Stimulated activated naive CD4-positive, alpha-beta T cell treated with Interleukin-2 at 50 U/mL for 16 hours (primary cell): ENCODE measurements around the gene CAB39L.

Experiments used
- DNase-seq: peaks from one replicate; lab custom pipeline; 2025; lab: John Stamatoyannopoulos, UW

The CAB39L gene

DNA sequence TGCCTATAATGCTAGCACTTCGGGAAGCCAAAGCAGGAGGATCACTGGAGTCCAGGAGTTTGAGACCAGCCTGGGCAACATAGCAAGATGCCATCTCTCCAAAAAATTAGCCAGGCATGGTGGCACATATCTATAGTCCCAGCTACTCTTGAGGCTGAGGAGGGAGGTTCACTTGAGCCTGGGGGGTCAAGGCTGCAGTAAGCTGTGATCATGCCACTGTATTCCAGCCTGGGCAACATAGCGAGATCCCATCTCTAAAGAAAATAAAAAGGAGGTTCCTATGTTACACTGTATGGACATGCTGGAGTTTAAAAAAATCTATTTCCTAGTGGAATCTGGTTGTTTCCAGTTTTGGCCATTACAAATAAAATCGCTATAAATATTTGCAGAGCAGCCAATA lies 2.6 kb downstream of the CAB39L start:
- DNase-seq = no peak

DNA sequence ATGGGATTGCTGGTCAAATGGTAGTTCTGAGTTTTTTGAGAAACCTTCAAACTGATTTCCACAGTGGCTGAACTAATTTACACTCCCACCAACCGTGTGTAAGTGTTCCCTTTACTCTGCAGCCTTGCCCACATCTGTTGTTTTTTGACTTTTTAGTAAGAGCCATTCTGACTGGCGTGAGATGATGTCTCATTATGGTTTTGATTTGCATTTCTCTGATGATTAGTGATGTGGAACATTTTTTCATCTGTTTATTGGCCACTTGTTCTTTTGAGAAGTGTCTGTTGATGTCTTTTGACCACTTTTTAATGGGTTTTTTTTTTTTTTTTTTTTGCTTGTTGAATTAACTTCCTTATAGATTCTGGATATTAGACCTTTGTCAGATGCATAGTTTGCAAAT lies 4.3 kb downstream of the CAB39L start:
- no peak for DNase-seq

DNA sequence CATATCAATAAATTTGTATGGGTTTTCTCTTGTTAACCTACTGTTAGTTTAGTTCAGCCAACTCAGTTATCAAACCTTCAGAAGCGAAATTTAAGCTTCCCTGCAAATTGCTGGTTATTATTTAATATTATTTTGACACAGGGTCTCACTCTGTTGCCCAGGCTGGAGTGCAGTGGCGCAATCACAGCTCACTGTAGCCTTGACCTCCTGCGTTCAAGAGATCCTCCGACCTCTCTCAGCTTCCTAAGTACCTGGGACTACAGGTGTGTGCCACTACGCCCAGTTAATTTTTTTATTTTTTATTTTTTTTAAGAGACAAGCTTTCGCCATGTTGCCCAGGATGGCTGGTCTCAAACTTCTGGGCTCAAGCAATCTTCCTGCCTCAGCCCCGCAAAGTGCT lies 6.2 kb downstream of the CAB39L start:
- DNase-seq = no peak

DNA sequence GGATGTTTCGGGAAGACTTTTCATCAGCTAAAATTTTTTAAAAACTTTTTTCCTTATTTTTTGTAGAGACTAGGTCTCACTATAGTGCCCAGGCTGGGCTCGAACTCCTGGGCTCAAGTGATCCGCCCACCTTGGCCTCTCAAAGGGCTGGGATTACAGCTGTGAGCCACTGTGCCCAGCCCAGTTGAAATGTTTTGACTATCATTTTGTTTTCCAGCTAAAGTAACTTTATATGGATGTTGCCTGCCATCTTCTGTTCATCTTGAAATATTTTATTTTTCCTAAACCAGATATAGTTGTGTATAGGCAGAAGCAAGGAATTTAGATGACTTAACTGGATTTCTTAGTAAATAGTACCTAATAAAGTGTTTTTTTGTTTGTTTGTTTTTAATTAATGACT lies 7.0 kb downstream of the CAB39L start:
- DNase-seq = no peak

DNA sequence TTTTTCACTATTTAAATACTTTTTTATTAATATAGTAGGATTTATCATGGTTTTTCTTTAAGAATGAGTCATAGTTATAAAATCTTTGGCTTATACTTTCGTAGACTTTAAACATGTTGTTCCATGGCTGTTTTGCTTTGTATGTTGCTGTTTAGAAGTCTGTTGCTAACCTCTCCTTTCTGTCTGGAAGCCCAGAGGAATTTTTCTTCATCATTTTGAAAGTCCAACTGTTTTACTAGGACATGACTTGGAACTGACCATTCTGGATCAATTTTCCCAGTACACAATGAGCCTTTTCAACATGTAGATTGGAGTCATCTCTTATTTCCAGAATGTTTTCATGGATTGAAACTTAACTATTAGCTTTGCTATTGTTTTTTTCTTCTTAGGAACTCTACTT lies 7.9 kb downstream of the CAB39L start:
- no peak for DNase-seq

DNA sequence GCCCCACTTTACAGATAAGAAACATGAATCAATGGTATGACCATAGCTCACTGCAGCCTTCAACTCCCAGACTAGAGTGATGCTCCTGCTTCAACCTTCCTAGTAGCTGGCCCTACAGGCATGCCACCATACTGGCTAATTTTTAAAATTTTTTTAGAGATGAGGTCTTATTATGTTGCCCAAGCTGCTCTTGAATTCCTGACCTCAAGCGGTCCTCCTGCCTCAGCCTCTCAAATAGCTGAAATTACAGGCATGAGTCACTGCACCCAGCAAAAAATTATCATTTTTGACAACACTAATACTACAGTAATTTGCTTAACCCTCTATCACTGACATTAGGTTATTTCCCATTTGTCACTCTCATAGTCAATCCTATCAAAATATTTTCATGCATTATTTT lies 14.7 kb downstream of the CAB39L start:
- no peak for DNase-seq

DNA sequence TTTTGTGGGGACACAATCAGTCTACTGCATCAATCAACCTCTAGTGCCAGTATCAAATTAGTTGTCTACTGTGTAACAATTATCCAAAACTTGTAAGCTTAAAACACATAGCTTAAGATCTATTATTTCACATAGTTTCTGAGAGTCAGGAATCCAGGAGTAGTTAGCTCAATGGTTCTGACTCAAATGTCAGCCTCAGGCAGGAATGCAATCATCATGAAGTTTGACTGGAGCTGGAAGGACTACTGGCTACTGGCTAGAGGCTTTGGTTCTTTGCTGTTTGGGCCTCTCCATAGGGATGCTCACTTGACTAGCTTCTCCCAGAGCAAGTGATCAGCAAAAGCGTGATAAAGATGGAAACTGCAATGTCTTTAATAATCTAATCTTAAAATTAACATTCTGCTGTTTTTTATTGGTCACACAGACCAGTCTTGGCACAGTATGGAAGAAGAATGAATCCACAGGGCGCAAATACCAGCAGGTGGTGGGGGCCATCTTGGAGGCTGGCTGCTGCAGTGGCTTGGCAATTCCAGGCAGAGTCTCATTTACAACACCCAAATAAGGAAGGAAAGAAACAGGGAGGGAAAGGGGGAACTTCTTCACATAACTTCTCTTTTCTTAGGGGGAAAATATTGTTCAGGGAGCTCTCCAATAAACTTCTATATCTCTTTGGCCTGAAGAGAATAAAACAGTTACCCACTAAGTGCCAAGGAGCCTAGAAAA lies 15.7 kb downstream of the CAB39L start:
- DNase-seq = no peak

DNA sequence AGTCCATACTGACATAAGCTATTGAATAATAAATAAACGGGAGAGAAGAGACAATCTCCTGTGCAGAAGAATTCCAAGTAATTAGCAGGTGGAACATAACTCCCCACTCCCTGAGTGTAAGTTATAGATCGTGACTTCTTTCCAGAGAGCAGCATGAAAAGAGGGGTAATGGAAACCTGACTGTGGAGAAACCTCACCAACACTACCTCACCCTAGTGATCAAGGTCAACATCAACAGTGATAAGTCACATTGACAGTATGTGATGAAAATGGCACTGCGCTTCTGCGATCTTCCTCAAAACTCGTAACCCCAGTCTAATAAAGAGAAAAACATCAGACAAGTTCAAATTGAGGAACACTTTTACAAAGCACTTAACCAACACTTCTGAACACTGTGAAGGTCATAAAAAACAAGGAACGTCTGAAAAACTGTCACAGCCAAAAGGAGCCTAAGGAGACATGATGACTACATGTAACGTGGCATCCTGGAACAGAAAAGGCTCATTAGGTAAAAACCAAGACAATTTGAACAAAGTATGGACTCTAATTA lies 19.8 kb downstream of the CAB39L start:
- DNase-seq = no peak

DNA sequence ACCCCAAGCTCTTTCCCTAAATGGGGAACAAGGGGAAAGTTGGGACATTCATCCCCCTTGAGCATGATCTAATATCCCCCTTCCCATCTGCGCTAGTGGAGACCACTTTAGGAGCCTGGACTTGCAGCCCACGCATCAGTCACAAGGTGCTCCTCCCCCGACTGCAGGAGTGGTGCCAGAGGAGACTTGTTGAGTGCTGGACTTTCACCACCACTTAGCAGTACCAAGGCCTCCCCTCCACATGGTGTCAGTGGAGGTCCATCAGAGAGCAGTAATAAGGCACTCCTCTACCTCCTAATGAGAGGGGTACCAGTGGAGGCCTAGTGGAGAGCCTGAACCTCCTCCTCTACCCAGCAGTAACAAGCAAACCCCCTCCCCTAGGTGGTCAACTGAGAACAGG lies 22.5 kb downstream of the CAB39L start:
- DNase-seq = peak; percentile 5

DNA sequence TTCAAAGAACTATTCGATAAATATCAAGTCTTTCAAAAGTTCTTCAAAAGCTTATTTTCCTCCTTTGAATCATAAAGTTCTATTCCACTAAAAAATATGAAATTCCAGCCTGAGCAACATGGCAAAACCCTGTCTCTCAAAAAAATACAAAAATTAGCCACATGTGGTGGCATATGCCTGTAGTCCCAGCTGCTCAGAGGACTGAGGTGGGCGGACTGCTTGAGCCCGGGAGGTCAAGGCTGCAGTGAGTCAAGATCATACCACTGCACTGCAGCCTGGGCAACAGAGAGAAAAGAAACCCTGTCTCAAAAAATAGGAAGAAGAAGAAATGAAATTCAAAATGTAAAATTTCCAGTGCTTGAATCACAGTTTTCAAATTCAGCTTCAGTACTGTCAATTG lies 24.6 kb downstream of the CAB39L start:
- no peak for DNase-seq

DNA sequence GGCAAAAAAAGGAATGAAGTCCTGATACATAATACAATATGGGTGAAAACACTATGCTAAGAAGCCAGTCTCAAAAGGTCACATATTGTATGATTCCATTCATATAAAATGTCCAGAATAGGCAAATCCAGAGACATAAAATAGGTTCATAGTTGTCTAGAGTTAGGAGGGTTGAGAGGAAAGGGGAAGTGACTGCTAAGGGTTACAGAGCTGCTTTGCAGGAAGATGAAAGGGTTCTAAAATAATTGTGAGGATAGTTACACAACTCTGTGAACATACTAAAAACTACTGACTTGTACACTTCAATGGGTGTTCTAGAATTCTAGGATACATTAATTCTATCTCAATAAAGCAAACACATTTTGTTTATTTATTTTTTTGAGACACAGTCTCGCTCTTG lies 25.7 kb downstream of the CAB39L start:
- no peak for DNase-seq

DNA sequence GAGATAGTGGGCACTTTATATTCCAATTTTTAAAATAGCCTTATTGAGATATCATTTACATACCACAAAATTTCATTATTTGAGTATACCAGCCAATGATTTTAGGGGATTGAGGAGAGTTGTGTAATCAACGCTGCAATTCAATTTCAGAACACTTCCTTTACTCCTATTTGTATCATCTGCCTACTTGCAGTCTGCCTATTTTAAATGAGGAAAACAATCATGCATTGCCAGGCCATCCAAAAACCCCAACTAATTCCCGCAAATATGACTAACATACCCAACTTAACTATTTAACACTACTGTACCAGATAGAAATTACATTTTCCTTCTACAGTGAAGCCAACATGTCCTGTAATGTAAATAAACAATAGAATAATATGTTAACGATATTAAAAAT lies 26.7 kb downstream of the CAB39L start:
- DNase-seq = no peak

DNA sequence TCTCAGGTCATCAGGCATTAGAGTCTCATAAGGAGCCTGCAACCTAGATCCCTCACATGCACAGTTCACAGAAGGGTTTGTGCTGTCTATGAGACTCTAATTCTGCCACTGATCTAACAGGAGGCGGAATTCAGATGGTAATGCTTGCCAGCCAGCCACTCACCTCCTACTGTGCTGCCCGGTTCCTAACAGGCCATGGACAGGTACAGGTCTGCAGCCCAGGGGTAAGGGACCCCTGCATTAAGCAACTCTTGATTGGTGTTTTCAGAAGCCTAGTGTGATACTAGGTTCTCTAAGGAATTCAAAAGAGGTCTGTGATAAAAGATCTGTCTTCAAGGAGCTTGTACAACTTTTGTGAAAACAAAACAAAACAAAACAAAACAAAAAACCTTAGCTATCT lies 31.1 kb downstream of the CAB39L start:
- DNase-seq = no peak

DNA sequence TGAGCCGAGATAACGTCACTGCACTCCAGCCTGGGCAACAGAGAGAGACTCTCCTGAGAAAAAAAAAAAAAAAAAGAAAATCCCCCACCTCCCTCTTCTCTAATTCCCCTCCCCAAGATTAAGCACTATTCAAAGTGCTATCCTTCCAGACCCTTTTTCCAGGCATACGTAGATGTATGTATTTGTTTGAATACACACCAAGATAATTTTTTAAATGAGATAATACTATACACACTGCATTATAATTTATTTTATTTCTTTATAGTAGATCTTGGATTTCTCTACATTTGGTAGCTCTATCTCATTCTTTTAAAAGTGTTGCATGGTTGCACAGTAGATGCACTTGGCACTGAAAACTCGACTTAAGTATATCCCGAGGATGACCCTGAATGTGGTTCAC lies 32.5 kb downstream of the CAB39L start:
- DNase-seq = no peak

DNA sequence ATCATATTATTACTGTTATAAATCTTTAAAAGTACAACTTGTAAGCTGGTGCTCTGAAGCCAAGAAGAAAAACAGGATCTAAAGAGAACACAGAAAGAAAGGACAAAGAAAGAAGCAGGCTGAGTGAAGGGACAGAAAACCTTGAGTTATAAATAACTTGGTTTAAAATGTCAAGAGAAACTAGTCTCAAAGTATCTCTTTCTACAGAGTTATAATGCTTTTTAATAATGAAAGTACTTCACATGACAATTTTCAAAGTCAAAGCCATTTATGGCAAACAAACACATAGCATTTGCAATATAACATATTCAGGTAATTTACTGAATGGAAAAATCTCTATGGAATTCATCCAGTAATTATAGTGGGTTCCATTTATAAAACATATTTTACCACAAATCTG lies 33.4 kb downstream of the CAB39L start:
- no peak for DNase-seq

DNA sequence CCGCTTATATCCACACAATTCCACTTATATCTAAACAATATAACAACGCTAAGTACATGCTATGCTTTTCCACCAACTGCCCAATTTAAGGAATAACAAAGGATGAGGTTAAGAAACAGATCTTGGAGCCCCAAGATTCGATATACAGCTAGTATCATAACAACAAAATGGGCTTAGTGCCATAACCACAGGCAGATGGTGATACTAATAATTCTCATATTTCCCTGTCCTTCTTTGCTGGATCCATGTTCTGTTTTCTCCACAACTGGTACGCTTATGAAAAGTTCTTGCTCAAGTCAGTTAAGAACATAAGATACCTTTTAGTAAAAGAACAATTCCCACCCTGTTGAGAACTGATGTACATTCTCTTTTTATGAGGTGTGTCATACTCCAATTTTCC lies 33.9 kb downstream of the CAB39L start:
- DNase-seq = no peak

DNA sequence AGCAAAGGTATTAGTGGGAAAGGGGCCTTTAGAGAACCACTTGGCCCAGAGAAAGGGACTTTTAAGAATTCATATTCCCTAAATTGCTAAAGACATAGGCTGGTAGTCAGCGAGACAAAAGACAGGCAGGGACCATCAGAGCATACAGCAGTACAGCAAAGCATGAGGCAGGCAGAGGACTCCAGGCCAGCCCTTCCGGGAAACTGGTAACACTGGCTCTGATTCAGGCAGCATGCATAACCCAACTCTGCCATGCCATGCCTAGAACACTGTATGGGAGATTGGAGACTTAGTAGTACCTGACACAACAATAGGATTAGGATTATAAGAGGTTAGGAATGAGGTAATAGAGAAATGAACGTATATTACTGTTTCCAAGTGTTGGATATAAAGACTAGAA lies 34.9 kb downstream of the CAB39L start:
- no peak for DNase-seq

DNA sequence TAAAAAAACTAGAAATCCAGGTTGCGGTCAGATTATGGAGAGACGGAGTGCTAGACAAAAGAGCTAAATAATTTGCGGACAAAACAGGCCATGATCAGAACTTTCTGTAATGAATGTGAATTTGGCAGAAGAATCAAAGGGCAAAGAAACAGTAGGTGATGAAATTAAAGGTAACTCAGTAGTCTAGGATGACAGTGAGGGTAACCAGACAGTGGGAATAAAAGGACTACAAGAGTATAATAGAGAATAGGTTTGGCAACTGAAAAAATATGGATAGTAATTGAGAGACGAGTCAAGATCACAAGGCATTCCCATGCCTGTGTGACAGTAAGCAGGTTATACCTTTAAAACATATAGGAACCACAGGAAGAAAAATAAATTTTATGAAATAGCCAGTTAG lies 35.9 kb downstream of the CAB39L start:
- no peak for DNase-seq

DNA sequence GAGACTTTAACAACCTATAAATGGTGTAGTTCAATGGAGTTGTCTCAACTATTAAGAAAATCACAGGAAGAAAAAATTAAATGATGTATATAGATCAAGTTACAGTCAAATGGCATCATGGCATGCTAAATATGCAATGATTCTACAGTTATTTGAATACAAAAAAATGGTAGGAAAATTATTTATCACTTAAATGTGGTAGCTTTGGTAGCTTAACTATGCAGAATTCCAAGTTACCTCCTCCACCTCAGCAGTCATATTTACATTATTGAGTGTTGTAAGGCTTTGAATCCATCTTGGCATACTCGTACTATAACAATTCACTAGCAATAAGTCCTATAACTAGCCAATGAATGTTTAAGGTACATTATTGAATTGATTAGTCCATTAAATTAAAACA lies 36.8 kb downstream of the CAB39L start:
- DNase-seq = no peak

DNA sequence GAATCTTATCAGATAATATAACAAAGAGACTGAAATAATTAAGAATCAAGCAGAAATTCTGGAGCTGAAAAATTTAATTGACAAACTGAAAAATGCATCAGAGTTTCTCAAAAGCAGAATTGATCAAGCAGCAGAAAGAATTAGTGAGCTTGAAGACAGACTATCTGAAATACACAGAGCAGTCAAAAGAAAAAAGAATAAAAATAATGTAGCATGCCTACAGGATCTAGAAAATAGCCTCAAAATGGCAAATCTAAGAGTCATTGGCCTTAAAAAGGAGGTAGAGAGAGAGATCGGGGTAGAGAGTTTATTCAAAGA lies 39.2 kb downstream of the CAB39L start:
- DNase-seq = no peak

DNA sequence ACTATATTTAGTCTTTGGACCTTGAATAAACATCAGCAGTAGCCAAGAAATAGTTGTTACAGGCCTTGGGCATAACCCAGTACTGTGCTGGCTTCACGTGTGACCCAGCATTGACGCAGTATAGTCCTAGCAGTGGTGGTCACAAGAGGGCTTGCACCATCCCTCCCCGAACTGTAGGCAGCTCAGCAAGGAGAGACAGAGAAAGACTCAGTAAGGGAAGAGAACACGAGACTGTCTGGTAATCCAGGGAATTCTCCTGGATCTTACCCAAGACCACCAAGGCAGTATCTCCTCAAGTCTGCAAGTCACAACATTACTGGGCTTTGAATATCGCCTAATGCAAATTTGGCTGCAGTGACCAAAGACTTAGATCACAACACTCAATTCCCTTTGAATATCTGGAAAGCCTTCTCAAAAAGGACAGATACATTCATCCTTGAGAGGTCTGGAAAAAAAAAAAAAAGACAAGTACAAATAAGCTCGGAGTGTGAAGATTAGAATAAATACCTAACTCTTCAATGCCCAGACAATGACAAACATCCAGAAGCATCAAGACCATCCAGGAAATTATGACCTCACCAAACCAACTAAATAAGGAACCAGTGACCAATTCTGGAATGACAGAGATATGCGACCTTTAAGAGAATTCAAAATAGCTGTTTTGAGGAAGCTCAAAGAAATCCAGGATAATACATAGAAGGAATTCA lies 39.7 kb downstream of the CAB39L start:
- no peak for DNase-seq

DNA sequence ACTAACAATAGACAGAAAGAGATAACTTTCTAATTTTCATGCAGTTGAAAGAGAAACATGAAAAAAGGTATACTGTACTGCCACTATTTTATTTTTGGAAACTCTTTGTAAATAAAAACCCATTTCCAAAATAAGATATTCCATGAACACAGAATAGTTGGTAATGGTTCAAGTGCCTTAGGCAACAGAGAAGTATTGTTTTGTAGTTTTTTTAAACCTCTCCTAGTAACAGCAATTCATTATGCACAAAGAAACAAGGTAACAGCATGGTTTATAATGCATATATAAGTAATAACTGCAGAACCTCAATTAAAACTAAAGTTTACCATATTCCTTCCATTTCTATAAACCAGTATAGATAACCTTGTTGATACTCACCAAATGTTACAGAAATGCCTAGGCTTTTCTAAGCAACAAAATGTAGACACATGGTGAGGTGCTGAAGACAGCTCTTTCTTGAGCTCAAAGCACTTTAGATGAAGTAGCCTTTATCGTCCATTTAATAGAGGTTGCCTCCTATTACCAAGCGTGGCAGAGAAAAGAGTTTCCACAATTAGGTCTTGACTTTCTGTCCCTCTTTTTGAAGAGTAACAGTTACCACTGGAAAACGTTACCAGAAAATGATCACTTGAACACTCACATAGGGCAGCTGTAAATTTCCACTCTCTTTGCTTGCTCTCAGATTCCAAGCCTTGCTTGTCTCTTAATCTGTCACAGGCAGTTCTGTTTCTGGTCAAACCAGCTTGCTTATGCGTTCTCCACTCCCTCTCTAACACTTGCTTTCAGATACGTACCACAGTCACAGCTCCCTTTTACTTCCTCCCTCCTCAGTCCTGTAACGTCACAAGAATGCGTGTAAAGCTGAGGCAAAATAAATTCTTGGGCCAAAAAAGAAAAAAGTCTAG lies 42.9 kb downstream of the CAB39L start:
- no peak for DNase-seq
